Stimulated activated CD8-positive, alpha-beta memory T cell treated with anti-CD3 and anti-CD28 coated beads, Interleukin-15, amount 100 ng/mL, for 1 hour (primary cell): ENCODE measurements around the gene NEK6.
"Not testable (repeated sequence)": the region's sequence is repeated elsewhere in the genome, so short reads cannot be mapped to it uniquely, and the experiment has no call there.

Source experiments
- DNase-seq: peaks from one replicate; pipeline ENCODE4 v3.0.0-alpha.2; 2020; ENCODE audit warnings: low read depth

The NEK6 gene

DNA sequence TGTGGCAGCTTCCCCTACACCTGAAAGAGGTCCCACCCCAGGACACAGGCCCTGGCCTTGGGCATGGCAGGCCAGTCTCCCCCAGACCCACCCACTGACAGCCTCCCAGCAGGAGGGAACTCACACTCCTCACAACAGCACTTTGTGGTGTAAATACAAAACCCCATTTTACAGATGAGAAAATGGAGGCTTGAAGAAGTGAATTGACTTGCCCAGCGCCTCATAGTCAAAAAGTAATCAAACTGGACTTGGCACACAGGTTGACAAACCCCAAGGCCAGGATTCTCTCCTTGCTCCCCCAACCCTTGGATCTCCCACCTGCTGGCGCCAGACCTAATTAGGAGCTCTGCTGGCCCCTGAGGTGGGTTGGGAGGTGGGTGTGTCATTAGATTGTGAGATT, 29.2 kb upstream of the NEK6 start:
- DNase-seq = no peak

DNA sequence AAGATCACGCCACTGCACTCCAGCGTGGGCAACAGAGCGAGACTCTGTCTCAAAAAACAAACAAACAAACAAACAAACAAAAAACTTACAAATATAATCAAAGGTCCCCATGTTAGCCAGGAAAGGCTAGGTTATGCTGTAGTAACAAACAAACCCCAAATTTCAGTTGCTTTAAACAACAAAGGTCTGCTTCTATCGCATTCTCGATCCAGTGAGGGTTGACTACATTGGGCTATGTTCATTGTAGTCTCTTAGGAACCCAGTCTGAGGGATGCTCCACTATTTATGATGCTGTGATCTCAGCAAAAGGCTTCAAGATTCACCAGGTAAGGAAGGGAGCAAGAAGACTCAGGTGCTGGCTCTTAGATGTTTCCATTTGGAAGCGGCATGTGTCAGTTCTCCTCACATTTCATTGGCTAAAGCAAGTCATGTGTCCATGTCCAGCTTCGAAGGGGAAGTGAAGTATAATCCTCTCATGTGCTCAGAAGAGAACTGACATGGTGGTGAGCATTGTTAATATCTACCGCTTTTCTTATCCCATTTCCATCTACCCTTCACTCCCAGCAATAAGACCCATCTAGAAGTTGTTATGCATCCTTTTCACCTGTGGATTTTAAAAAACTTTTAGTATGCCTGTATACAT, 26.5 kb upstream of the NEK6 start:
- DNase-seq = no peak

DNA sequence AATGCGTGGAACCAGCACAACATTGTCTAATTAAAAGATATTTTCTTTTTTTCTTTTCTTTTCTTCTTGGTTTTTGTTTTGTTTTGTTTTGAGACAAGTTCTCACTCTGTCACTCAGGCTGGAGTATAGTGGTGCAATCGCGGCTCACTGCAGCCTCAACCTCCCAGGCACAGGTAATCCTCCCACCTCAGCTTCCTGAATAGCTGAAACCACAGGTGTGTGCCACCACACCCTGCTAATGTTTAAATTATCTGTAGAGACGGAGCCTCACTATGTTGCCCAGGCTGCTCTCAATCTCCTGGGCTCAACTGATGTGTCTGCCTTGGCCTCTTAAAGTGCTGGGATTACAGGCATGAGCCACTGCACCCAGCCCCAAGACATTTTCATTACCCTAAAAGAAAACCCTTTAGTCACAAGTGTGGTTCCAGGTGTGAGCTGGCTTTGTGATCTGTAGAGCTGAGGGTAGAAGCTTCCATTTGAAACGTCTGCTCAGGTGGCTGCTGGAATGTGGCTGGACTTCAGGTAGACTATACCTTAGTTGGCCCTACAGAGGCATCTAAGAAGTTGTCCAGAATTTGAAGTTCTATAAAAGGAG, 19.1 kb upstream of the NEK6 start:
- no peak for DNase-seq

DNA sequence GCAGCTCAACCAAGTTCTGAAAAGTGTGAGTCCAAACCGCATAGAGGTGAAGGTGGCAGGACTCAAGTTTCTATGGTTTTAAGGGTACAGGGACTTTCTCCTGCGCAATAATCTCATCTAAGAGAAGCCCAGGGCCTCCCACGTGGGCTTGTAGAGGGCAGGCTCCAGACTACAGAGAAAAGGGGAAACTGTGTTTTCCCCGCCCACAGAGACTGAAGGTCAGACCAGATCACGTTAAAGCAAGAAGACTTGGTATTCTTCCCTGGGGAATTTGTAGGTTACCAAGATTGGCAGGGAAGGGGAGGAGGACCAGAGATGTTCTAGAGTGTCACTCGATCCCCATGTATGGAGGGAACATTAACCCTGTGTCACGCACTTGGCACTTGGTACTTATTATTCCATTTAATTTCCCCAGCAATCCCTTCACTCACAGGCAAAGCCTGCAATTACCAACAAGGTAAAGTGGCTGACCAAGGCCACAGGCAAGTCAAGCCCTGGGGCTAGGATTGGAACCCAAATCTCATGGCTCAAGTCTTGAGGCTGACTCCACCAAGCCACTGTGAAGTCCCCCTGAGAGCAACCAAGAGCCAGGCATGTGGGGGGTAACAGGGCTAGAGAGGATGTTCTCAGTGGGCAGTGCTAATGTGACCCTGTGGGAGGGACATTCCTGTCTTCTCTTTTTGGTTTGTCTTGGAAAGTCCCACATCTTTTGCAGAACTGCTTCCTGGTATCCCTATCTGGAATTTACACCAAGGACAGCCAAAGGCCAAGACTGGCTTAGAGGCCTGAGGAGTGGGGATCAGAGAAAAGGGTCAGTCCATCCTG, 18.3 kb upstream of the NEK6 start:
- no peak for DNase-seq

DNA sequence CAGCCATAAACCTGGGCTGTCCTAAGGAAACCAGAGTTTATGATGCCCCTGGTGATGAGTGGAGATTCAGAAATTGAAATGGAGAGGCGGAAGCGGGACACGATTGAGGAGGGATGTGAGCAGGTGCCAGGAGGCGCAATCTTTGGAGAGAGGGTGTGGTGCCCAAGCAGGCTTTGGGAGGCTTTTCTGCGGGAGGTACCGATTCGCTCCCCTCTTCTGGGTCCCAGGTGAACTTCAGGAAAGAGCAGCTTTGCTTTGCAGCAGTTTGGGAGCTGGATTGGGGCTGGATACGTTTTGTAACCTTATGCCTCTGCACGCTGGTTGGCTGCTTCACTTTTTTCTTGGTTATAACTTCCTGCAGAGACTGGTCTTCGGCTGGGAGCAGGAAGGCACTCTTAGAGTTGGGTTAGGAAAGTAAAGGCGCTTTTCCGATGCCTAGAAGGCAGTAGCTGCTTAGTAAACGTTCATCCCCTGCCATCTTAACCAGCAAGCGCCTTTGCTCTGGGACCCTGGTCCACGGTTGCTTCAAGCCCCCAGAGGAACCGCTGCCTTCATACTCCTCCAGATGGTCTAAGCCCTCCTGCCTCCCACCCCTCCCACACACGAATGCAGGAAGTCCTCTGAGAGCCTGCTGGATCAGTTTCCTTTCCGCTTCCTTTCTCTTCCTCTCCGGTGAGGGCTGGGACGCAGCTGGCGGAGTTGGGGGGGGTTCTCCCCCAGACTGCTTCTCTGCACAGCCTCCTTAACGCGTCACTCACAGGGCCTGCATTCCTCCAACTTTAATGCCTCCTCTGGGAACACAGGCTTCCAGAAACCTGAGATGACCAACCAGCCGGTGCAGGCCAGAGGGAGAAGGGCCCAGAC, 15.2 kb upstream of the NEK6 start:
- DNase-seq = no peak

DNA sequence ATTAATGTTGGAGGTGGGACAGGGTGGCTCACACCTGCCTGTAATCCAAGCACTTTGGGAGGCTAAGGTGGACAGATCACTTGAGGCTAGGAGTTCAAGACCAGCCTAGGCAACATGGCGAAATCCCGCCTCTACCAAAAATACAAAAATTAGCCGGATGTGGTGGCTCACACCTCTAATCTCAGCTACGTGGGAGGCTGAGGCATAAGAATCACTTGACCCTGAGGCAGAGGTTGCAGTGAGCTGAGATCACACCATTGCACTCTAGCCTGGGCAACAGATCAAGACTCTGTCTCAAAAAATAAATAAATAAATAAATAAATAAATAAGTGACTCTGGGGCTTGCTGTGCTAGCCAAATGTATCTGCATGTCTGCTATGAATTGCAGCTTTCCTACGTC, 10.4 kb upstream of the NEK6 start:
- DNase-seq = not testable (repeated sequence)

DNA sequence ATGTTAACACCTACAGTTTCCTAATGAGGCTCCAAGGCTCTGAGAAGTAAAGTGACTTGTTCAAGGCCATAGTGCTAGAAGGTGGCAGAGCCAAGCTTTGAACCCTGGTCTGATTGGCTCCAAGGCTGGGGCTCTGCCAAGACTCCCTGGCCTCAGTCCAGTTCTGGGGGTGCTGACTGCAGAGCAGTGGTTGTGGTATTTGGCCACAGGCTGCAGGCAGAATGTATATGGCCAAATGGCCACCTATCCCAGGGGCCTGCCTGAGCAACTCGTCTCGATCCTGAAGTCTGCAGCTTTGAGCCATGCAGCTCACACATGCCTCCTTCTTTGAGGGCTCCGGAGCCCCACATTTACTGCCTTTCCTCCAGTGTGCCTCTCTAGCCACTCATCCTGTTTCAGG, 9.7 kb upstream of the NEK6 start:
- DNase-seq = no peak

DNA sequence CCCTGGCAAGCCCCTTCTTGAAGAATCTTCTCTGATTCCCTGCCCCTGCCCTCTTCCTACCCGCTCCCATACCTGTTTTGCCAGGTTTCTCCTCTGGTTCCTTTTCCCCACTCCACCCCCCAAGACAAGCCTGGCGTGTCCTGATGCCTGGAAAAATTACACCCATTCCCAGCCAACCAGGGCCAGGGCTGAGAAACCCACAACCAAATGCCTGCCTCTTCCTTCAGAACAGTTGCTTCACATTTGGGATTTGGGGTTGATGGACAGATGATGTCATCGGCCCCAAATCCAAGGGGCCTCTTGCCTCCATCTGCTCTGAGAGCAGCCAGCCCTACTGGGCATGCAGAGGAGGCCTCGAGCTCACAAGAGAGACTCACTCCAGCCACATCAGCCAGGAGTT, 8.8 kb upstream of the NEK6 start:
- no peak for DNase-seq

DNA sequence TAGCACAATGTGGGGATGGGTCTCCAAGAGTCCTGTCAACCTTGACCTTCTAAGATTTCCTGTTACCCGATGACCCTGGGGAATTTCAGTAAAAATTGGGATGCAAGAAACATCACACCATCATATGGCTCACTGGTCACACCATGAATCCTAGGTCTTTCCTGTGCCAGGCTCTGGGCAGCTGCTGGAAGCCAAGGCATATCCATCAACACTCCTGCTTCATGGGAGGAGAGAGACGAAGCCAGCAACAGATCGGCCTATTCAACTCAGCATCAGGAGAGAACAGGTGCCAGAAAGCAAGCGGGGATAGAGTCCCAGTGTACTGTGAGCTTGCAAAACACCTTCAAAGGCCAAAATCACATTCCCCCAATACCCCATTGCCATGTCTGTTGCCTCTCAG, 6.5 kb upstream of the NEK6 start:
- DNase-seq = no peak

DNA sequence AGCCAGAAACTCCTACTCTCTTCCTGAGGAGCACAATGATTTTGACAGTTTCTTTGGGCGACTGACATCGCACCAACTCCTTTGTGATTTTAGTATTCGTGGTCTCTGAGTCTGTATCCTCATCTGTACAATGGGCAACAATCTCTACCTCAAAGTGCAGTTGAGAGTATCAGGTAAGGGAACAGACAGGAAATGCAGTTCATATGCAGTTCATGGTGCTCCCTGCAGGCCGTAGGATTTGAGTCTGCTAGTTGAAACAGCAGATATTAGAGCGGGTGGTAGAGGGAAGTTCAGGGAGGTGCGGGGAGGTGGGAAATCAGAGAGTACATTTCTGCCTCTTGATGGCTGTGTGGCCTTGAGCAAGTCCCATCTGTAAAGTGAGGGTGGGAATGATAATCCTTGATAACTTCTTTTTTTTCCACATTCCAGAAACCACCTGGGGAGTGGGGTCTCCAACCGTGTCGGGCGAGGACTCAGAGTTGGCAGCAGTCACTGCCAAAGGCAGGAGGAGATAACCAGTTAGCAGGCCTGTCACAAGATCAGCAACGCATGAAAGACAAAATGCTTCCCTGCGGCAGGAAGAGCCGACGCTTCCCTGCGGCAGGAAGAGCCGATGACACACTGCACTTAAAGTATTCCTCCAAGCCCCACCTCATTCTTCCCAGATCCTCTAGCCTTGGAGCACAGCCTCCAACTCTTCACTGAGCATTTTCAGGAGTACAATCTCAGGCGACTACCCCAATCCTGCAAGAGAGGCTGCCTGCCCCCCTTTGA, 6.0 kb upstream of the NEK6 start:
- DNase-seq = no peak

DNA sequence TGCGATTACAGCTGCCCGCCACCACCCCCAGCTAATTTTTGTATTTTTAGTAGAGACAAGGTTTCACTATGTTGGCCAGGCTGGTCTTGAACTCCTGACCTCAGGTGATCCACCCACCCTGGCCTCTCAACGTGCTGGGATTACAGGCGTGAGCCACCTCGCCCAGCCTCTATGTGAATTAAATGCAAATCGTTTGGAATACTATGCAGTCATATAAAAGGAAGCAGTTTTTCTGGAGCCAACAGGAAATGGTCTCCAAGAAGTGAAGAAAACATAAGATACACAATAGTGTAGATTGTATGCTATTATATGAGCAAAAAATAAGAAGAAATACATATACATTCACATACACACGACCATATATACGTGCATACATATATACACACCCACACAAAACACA, 4.9 kb upstream of the NEK6 start:
- not testable (repeated sequence) for DNase-seq

DNA sequence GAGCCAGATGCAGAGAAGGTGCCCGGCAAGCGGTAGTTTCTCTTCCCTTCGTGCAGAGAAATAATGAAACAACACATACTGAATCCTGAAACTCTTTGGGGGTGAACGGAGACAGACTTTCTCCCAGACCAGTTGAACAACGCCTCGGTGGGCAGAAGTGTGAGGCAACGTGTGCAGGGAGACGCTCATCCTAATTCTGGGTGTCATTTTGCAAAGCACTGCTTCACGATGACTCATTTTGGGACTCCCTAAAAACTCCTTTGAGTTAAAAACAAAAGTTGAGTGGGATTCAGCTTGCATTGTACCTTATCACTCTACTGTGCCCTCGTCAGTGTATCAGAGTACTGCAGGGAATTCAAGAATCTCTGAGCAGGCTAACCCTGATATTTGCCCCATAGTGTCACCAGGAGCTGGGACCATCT, 3.5 kb upstream of the NEK6 start:
- no peak for DNase-seq

DNA sequence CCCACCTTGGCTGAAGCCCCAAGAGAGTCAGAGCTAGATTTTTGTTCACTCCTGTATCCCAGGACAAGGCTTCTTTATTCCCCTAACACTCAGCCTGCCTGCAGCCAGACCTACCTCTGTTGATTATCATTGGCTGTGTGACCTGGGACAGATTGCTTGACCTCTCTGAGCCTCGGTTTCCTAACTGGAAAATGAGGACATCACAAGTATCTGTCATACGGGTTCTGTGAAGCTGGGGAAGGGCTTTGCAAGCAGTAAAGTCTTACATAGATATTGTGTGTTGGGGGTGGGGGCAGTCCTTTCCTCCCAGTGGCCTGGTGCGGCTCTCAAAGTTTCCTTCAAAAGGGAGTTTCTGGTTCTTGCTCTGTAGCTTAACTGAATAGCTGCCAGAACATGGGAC, 2.5 kb upstream of the NEK6 start:
- no peak for DNase-seq

DNA sequence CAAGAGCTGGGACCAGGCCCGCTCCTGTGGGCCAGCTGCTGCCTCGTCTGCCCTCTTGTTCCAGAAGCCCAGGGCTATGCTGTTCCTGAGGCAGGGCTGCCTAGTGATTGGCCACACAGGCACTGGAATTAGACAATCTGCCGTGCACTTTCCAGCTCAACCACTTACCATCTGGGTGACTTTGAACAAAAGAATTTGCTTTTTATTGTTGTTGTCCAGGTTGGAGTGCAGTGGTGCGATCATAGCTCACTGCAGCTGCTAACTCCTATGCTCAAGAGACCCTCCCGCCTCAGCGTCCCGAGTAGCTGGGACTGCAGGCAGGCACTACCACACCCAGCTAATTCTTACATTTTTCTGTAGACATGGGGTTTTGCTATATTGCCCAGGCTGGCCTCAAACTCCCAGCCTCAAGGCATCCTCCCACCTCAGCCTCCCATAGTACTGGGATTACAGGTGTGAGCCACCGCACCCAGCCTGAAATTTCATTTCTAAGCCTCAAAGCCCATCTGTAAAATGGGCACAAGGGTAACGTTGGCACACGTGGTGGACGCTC, 1.2 kb upstream of the NEK6 start:
- no peak for DNase-seq

DNA sequence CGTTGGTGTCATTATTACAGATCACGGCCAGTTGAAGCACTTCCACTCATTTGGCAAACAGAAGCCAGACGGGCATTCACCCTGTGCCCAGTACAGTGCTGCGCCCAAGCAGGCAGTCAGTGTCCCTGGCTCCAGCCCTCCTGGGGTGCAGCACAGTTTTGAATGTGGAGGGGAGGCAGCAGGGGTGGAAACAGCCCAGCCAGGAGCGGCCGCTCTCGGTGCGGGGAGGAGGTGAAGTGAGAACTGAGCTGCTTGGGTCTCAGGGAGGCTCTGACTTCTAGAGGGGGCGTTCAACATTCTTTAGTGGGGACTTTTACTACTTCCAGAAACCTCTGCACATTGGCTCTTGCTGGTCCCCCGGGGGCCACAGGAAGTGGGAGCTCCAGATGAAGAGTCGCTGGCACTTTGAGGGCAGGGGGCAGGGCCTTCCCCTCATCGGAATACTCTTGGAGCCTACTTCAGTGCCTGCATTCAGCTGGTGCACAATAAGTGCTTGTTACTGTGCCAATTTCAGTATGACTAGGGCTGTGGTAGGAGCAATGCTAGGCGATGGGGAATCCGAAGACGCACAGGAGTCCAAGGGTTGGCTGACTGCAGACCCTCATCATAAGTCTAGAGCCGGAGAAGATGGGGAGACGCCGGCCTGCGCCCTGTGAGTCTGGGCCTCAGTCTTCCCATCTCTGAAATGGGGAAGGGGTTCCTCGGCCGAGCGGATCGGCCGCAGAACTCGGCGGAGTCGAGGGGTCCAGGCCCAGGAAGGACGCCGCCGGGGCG, 492 bp upstream of the NEK6 start:
- no peak for DNase-seq

DNA sequence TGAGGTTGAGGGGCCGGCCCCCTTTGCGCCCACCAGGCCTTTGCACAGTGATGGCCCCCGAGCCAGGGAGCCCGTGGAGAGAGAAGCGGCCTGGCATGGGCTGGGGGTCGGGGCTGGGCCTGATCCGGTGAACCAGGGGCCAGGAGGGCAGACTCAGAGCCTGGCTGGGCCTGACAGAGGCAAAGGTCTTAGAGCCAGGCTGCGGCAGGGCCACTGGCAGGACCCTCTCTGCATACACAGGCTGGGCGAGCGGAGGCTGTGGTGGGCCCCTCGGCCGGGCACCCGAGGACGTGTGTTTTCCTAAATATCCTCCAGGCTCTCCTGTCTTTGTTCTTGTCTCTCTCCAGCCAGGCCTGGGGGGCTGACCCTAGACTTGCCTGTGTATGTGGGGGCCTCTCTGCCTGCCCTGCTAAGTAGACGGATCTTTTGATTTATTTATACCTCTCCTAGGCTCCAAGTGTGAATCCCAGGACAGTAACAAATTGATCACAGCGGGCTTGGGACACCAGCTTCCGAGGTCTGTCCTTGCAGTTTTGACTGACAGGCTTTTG, 933 bp downstream of the NEK6 start:
- no peak for DNase-seq

DNA sequence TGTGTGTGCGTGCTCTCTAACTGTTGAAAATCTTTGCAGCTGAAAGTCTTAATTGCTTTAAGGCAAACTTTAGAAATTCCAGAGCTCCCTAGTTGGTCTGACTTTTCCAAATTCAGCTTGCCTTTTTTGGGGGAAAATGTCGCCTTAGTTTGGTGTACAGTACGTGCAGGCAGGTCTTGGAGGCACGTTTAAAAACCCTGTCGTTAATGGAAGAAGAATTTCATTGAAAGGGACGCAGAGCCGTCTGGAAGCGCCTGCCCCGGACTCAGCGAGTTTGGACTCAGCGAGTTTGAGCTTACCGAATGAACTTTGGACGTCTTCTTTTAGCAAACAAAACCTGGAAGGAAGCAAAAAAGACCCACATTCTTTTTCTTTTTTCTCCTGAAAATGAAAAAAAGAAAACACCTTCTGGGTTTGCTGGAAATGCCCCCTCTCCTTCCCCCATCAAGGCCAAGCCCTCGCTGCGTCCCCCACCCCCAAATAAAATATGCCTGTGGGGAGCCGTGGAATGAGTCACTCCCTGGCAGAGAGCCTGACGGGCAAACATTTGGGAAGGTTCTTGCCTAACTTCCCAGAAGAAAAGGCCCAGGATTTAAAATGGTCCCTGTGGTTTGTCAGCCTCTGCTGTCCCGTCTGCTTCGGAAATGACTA, 1.5 kb downstream of the NEK6 start:
- no peak for DNase-seq

DNA sequence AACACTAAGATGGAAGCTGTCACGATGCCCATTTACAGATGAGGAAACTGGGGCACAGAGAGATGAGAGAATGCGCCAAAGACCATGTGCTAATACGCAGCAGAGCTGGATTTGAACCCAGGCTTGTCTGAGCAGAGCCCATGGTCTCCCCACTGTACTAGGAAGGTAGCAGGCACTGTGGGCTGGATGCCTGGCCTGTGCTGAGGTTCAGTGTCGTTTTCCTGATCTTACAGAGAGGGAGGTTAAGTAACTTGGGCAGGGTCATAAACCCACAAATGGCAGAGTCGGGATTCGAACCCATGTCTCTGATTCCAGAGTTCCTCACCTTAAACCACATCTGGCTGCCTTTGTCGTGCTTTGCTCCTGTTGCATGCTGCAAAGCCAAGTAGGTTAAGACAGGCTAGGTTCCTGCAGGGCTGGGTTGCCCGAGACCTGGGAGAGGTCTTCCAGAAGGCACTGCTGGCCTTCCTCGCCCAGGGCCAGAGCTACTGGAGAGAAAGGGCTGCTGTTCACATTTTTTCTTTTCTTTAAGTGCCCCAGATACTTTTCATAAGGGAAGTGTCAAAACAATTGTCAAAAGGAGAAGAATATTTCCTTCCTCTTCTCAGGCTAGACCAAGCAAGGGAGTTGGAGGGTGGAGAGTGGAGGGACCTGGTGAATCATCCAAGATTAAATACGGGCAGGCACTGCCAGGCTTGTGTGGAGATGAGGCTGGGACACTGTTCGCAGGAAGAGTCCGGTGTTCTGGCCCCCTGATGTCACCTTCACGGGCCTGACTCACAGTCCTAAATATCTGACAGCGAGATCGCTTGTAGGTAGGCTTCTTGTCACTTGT, 3.2 kb downstream of the NEK6 start:
- DNase-seq = no peak
